Central memory CD4-positive, alpha-beta T cell (primary cell): ENCODE results near the gene NFATC1.

ENCODE experiments used
- DNase-seq: peaks from one replicate; pipeline ENCODE4 v3.0.0; 2022

NFATC1 gene

GRCh38 chr18:79560042-79560860, 164.5 kb downstream of the NFATC1 start:
- no peak for DNase-seq

- no peak for DNase-seq
Measured at GRCh38 chr18:79560861-79561210, 165.1 kb downstream of the NFATC1 start.

- no peak for DNase-seq
Measured at GRCh38 chr18:79563949-79564348, 168.2 kb downstream of the NFATC1 start.

- DNase-seq = no peak
Measured at GRCh38 chr18:79564441-79564840, 168.7 kb downstream of the NFATC1 start.

- DNase-seq = no peak
Measured at GRCh38 chr18:79566771-79567431, 171.2 kb downstream of the NFATC1 start.

GRCh38 chr18:79567481-79568147, 171.9 kb downstream of the NFATC1 start:
- no peak for DNase-seq

- DNase-seq = no peak
Measured at GRCh38 chr18:79568543-79569205, 172.9 kb downstream of the NFATC1 start.

- no peak for DNase-seq
Measured at GRCh38 chr18:79569720-79570119, 174.0 kb downstream of the NFATC1 start.

- DNase-seq = no peak
Measured at GRCh38 chr18:79570266-79571201, 174.8 kb downstream of the NFATC1 start.

- DNase-seq = no peak
Measured at GRCh38 chr18:79571211-79572092, 175.7 kb downstream of the NFATC1 start.

- DNase-seq = no peak
Measured at GRCh38 chr18:79572093-79572780, 176.5 kb downstream of the NFATC1 start.

- no peak for DNase-seq
Measured at GRCh38 chr18:79572848-79573451, 177.2 kb downstream of the NFATC1 start.

GRCh38 chr18:79573921-79574491, 178.3 kb downstream of the NFATC1 start:
- no peak for DNase-seq

- DNase-seq = no peak
Measured at GRCh38 chr18:79574938-79575525, 179.3 kb downstream of the NFATC1 start.

GRCh38 chr18:79575891-79576685, 180.4 kb downstream of the NFATC1 start:
- DNase-seq = no peak

- DNase-seq = no peak
Measured at GRCh38 chr18:79576686-79577351, 181.1 kb downstream of the NFATC1 start.
